IMR-90 (cell line): ENCODE measurements around the gene VPS26B. TPM values are rescaled to one million over a fixed set of nuclear protein-coding genes. Genes with fewer than 3 reads are reported as not detected.

ENCODE experiments used
- ATAC-seq: fragments of 200-7000 bp; cut with Tn5 transposase; 2 replicates; pipeline ENCODE4 v1.9.1; 2020; ENCODE audit warnings: low read depth, mild to moderate bottlenecking, moderate library complexity
- BruUV-seq: library from RNA; stranded (reverse); fragments of 400-500 nt; replicated peaks from 2 replicates; lab custom pipeline; 2021; lab: Mats Ljungman, UMichigan
- CTCF ChIA-PET: fragments of 300-600 bp; formaldehyde crosslinking; extraction: SDS; loops from one replicate; lab custom pipeline; 2021; ENCODE audit warnings: antibody characterized with exemption; lab: Yijun Ruan, JAX
- POLR2A ChIA-PET: fragments of 300-600 bp; sonication (Branson Sonifier 250); formaldehyde crosslinking; loops from one replicate; lab custom pipeline; 2022; ENCODE audit warnings: antibody characterized with exemption; ENCODE audit not compliant: unreplicated experiment; lab: Charles Lee
- DNase-seq: peaks from one replicate; pipeline ENCODE4 v3.0.0; 2013
- H2AFZ ChIP-seq: replicated peaks from 2 replicates; pipeline ENCODE3; 2013; ENCODE audit warnings: low read length, mild to moderate bottlenecking; ENCODE audit not compliant: poor library complexity
- H2AK5ac ChIP-seq: 2 replicates; pipeline ENCODE4 v1.6.1; 2013; ENCODE audit warnings: low read depth, low read length, inconsistent platforms
- H2AK9ac ChIP-seq: replicated peaks from 2 replicates; pipeline ENCODE3; 2013; ENCODE audit warnings: mild to moderate bottlenecking, low read depth, low read length, moderate library complexity; ENCODE audit not compliant: poor library complexity
- H2BK120ac ChIP-seq: 2 replicates; pipeline ENCODE4 v1.6.1; 2013; ENCODE audit warnings: low read depth, low read length, inconsistent platforms
- H2BK15ac ChIP-seq: 3 replicates; pipeline ENCODE4 v1.6.1; 2013; ENCODE audit warnings: low read depth, low read length, inconsistent platforms
- H2BK20ac ChIP-seq: 2 replicates; pipeline ENCODE4 v1.6.1; 2013; ENCODE audit warnings: low read depth, mild to moderate bottlenecking, inconsistent platforms, low read length, moderate library complexity
- H2BK5ac ChIP-seq: 2 replicates; pipeline ENCODE4 v1.6.1; 2013; ENCODE audit warnings: mild to moderate bottlenecking, low read depth, low read length, inconsistent platforms; ENCODE audit not compliant: poor library complexity, severe bottlenecking
- H3K14ac ChIP-seq: replicated peaks from 2 replicates; pipeline ENCODE4 v1.6.1; 2013; ENCODE audit warnings: low read depth, low read length, inconsistent platforms
- H3K18ac ChIP-seq: 2 replicates; pipeline ENCODE4 v1.6.1; 2013; ENCODE audit warnings: low read depth, low read length, control low read depth
- H3K23ac ChIP-seq: 2 replicates; pipeline ENCODE4 v1.6.1; 2013; ENCODE audit warnings: low read depth, low read length, inconsistent platforms
- H3K27ac ChIP-seq: 2 replicates; pipeline ENCODE4 v1.5.1; 2013; ENCODE audit warnings: mild to moderate bottlenecking, control low read depth, low read length; ENCODE audit not compliant: insufficient read depth
- H3K27me3 ChIP-seq: 2 replicates; pipeline ENCODE4 v1.6.1; 2013; ENCODE audit warnings: low read length; ENCODE audit not compliant: control insufficient read depth, insufficient read depth
- H3K36me3 ChIP-seq: 2 replicates; pipeline ENCODE4 v1.6.1; 2013; ENCODE audit warnings: low read length, mixed read lengths; ENCODE audit not compliant: control insufficient read depth, insufficient read depth
- H3K4ac ChIP-seq: 2 replicates; pipeline ENCODE4 v1.6.1; 2013; ENCODE audit warnings: low read depth, low read length, inconsistent platforms
- H3K4me1 ChIP-seq: 2 replicates; pipeline ENCODE4 v1.6.1; 2013; ENCODE audit warnings: low read length, mixed read lengths; ENCODE audit not compliant: control insufficient read depth, insufficient read depth
- H3K4me2 ChIP-seq: 2 replicates; pipeline ENCODE4 v1.6.1; 2013; ENCODE audit warnings: low read depth, mild to moderate bottlenecking, control low read depth, low read length, moderate library complexity
- H3K4me3 ChIP-seq: 2 replicates; pipeline ENCODE4 v1.5.1; 2013; ENCODE audit warnings: low read depth, mild to moderate bottlenecking, control low read depth, low read length, moderate library complexity; ENCODE audit not compliant: insufficient read depth
- H3K56ac ChIP-seq: 2 replicates; pipeline ENCODE4 v1.6.1; 2013; ENCODE audit warnings: low read length, inconsistent platforms; ENCODE audit not compliant: insufficient read depth; ENCODE audit errors: extremely low read depth
- H3K79me1 ChIP-seq, 2 experiments: 2 replicates each; pipeline ENCODE4 v1.6.1; 2013; ENCODE audit warnings: low read length in 2 of 2, inconsistent platforms in 1 of 2, low read depth in 1 of 2
- H3K9ac ChIP-seq: 2 replicates; pipeline ENCODE4 v1.6.1; 2013; ENCODE audit warnings: low read depth, low read length, control low read depth
- H3K9me1 ChIP-seq: 2 replicates; pipeline ENCODE4 v1.6.1; 2013; ENCODE audit warnings: low read length, inconsistent platforms; ENCODE audit not compliant: insufficient read depth
- H3K9me3 ChIP-seq: 2 replicates; pipeline ENCODE4 v1.6.1; 2013; ENCODE audit warnings: low read length; ENCODE audit not compliant: control insufficient read depth, insufficient read depth
- H4K20me1 ChIP-seq: 2 replicates; pipeline ENCODE4 v1.6.1; 2013; ENCODE audit warnings: low read length, inconsistent platforms; ENCODE audit not compliant: insufficient read depth
- H4K5ac ChIP-seq: 2 replicates; pipeline ENCODE4 v1.6.1; 2013; ENCODE audit warnings: mild to moderate bottlenecking, low read depth, low read length, control low read depth
- H4K8ac ChIP-seq, 2 experiments: 2 replicates each; pipeline ENCODE4 v1.6.1; 2013; ENCODE audit warnings: low read depth in 2 of 2, low read length in 2 of 2, control low read depth in 1 of 2, inconsistent platforms in 1 of 2
- H4K91ac ChIP-seq: 2 replicates; pipeline ENCODE4 v1.6.1; 2013; ENCODE audit warnings: low read depth, low read length, inconsistent platforms; ENCODE audit not compliant: insufficient read depth
- BHLHE40 ChIP-seq: fragments of 150-350 bp; IDR thresholded peaks from 2 replicates; pipeline ENCODE4 v1.6.1; 2016; ENCODE audit warnings: mild to moderate bottlenecking, low read depth, low read length
- CEBPB ChIP-seq: IDR thresholded peaks from 2 replicates; pipeline ENCODE4 v1.6.1; 2012; ENCODE audit warnings: low read depth, low read length, improper control_type of control experiment
- MAFK ChIP-seq: IDR thresholded peaks from 2 replicates; pipeline ENCODE4 v1.6.1; 2012; ENCODE audit warnings: low read depth, low read length, improper control_type of control experiment
- MAZ ChIP-seq: IDR thresholded peaks from 2 replicates; pipeline ENCODE4 v1.6.1; 2012; ENCODE audit warnings: low read depth, mild to moderate bottlenecking, low read length, improper control_type of control experiment, moderate library complexity, borderline replicate concordance
- WGBS, 2 experiments: methylation state at CpG; one replicate each; pipeline versions ENCODE4 v1.1.5 to v1.1.7; 2013; ENCODE audit warnings: missing lambda C conversion rate in 2 of 2; ENCODE audit not compliant: insufficient read length in 1 of 2; ENCODE audit errors: extremely low coverage in 2 of 2; 5-methylcytosine and 5-hydroxymethylcytosine counted together
- dilution Hi-C: fragments of 300-500 bp; cut with HindIII; formaldehyde crosslinking; loops from one replicate; pipeline ENCODE4 v1.14.3; 2018; ENCODE audit warnings: low sequenced_read_pairs; ENCODE audit not compliant: unreplicated experiment
- in situ Hi-C: fragments of 300-500 bp; cut with MboI; formaldehyde crosslinking; loops from 3 replicates; pipeline ENCODE4 v1.14.3; 2019; ENCODE audit warnings: low sequenced_read_pairs, inconsistent platforms, mixed read lengths
- intact Hi-C: fragments of 100-400 bp; cut with micrococcal nuclease; formaldehyde crosslinking; loops from 2 replicates; pipeline ENCODE4 v1.10.0; 2022
- polyA plus RNA-seq, 3 experiments: library from polyadenylated mRNA; depleted of rRNA; stranded (reverse); fragments of >200 nt; gene quantifications; 2 replicates each; pipeline ENCODE4 v1.2.3, GENCODE V29; 2012; ENCODE audit warnings: low replicate concordance in 1 of 3
- total RNA-seq: library from RNA; depleted of rRNA; stranded (reverse); fragments of >200 nt; gene quantifications from 2 replicates; pipeline ENCODE4 v1.2.3, GENCODE V29; 2012

VPS26B gene
- total and polyA plus RNA-seq, 2 of the 4 experiments (the other 2 are of a cell fraction): 41.6 to 51.1 TPM

GRCh38 chr11:134291196-134291595 lies 66.7 kb downstream of the VPS26B start:
- Histone ChIP-seq H3K36me3 (no peaks in the 10 kb centered on the region), H4K20me1 (no peaks in the 10 kb centered on the region), H2BK5ac (no peak overlapping the region), H3K79me1 (no peaks in the 10 kb centered on the region), H3K4me1 (no peaks in the 10 kb centered on the region), H2AFZ (no peak overlapping the region), H3K23ac (no peak overlapping the region), H4K8ac (no peak overlapping the region), H3K27ac (no peak overlapping the region), H3K4ac (no peak overlapping the region), H2BK120ac (no peak overlapping the region), H2AK9ac (no peak overlapping the region), H2BK15ac (no peak overlapping the region), H3K14ac (no peak overlapping the region), H3K4me2 (no peak overlapping the region), H2BK20ac (no peak overlapping the region), H3K9me3 (no peaks in the 10 kb centered on the region; the same call in 1 of the 2 replicates), H2AK5ac (no peak overlapping the region), H3K56ac (no peak overlapping the region), H4K5ac (no peak overlapping the region), H3K4me3 (no peak overlapping the region), H3K9me1 (no peaks in the 10 kb centered on the region), H3K27me3 (no peaks in the 10 kb centered on the region), H3K9ac (no peak overlapping the region), H4K91ac (no peak overlapping the region), H3K18ac (no peak overlapping the region)
- POLR2A ChIA-PET: no interaction called here
- BruUV-seq: no TSS peak
- no peak for ATAC-seq
- in situ Hi-C loops: no loop called here
- WGBS, 2 experiments: 74% methylated on average over 4 of the region's 6 CpGs; no CpG with 5 or more reads in 1 of the 2 experiments
- no peak for TF ChIP-seq BHLHE40
- TF ChIP-seq MAFK: no peak
- TF ChIP-seq CEBPB: no peak
- TF ChIP-seq MAZ: no peak
- DNase-seq: no peak
- intact Hi-C loops: no loop called here
- CTCF ChIA-PET: no interaction called here
- dilution Hi-C loops: no loop called here
